Measurements from ENCODE around the gene SIMC1.

The SIMC1 gene

GRCh38 chr5:176387384-176387925 is 149.2 kb downstream of the SIMC1 start:
- no peak for DNase-seq (ENCODE audit: low read depth in 3 of 3)

GRCh38 chr5:176388003-176388443 is 149.8 kb downstream of the SIMC1 start:
- DNase-seq (ENCODE audit: low read depth in 3 of 3), result no peak

DNA sequence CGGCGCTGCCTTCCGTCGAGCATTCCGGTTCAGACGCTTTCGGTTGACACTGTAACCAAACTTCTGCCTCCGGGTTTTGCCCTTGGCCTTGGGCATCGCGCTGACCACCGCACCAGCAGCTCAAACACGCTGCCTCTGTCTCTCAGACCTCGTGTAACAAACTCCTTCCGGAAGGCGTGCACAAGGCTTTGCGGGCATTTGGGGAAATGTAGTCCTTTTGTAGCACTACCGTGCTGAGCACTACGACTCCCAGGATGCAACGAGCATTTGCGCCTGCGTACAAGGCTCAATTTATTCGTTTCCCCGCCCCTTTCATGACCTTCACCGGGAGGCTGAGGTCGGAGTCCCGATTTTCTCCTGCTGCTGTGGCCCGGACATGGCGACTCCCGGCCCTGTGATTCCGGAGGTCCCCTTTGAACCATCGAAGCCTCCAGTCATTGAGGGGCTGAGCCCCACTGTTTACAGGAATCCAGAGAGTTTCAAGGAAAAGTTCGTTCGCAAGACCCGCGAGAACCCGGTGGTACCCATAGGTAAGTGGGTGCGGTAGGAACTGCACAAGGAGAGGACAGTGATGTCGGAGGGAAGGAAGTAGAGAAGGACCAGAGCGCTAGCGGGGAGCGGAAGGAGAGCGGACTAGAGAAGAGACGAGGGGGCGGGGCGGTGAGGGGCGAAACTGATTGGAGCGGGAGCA is 150.4 kb downstream of the SIMC1 start, which contains the start of the genes HIGD2A and NOP16:
Gene HIGD2A, plus strand, starts transcription at position 308 of the 691 bp plus-strand sequence. Its CDS starts 69 bp downstream, at position 377.
Gene NOP16, minus strand, starts transcription at position 155 of the 691 bp plus-strand sequence. Its CDS starts 59 bp downstream, at position 96.
- peak; percentile 98 to 99 (median 98) for DNase-seq (ENCODE audit: low read depth in 3 of 3)

DNA sequence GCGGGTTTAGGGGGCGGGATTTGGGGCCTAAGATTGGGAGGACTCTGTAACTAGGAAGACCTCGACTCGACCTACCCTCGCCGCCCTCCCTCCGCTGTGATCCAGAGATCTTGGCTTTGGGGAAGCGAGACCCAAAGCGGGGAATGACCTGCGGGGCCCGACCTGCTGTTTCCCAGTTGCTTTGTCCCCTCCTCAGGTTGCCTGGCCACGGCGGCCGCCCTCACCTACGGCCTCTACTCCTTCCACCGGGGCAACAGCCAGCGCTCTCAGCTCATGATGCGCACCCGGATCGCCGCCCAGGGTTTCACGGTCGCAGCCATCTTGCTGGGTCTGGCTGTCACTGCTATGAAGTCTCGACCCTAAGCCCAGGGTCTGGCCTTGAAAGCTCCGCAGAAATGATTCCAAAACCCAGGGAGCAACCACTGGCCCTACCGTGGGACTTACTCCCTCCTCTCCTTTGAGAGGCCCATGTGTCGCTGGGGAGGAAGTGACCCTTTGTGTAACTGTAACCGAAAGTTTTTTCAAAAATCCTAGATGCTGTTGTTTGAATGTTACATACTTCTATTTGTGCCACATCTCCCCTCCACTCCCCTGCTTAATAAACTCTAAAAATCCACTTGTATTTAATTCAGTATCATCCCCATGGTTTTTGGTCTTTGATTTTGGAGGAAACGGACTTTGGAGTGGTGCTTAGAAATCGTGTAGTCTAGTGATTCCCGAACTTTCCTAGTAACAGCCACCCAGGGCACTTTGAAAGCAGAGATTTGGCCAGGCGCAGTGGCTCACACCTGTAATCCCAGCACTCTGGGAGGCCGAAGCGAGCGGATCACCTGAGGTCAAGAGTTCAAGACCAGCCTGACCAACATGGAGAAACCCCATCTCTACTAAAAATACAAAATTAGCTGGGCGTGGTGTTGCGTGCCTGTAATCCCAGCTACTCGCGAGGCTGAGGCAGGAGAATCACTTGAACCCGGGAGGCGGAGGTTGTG is 151.2 kb downstream of the SIMC1 start:
- no peak for DNase-seq (ENCODE audit: low read depth in 3 of 3)

GRCh38 chr5:176391479-176391878 is 153.3 kb downstream of the SIMC1 start:
- DNase-seq (ENCODE audit: low read depth in 3 of 3), result no peak

- no peak for DNase-seq (ENCODE audit: low read depth in 3 of 3)
Measured at GRCh38 chr5:176391999-176392398, 153.8 kb downstream of the SIMC1 start.

GRCh38 chr5:176392526-176392925 is 154.3 kb downstream of the SIMC1 start:
- no peak for DNase-seq (ENCODE audit: low read depth in 3 of 3)

DNA sequence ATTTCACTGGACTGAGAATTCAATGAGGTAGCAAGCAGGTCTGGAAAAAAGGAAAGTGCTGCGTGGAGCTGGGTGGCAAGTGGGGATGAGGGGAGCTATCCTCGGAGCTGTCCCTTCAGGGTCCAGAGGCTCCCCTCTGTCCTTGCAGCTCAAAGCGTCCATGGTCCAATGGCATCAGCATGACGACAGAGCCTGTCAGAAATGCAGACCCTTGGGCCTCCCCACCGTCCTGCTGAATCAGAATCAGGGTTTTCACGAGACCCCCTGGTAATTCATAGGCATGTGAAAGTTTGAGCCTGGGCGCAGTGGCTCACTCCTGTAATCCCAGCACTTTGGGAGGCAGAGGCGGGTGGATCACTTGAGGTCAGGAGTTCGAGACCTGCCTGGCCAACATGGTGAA is 155.9 kb downstream of the SIMC1 start:
- DNase-seq (ENCODE audit: low read depth in 3 of 3), result no peak

DNA sequence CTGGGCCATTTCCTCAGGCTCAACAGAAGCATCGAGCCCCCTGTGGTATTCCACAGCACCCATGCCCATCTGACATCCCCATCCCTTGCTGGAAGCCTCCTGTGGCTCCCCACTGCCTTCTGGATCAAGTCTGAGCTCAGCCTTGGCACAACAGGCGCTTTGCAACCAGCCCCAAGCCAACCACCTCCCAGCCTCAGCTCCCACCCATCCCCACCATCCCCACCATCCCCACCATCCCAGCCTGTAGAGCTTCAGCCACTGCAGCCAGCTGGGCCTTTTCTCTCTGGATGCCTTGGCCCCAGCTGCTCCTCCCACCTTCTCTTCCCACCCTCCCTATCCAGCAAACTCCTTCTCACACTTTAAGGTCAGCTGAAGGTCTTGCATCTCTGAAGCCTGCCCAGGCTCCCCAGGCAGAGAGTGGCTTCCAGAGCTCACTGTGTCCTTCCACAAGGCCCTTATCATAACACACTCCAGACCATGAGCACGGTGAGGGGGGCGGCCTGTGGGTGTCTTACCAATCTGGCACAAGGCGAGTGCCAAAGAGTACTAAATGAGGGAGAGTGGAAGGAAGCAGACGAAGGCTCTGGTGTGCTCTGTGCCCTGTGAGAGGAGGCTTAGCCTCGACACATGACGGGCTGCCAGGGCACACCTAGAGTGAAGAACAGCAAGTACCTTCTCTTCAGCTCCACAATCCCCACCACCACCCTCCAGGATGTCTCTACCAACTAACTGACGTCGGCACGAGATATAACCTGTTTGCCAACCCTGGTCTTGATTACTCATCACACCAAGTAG is 156.9 kb downstream of the SIMC1 start:
- no peak for DNase-seq (ENCODE audit: low read depth in 3 of 3)
